Tibial nerve (tissue), 3 donors: ENCODE results near the gene KRTAP29-1.

Experiments used
- CTCF ChIP-seq, 5 experiments: fragments of 200-600 bp in 3 of 5; fragments of 450-650 bp in 2 of 5; sonication (generic) in 3 of 5; IDR thresholded peaks; one replicate each; pipeline ENCODE4 v1.5.1; 2016 to 2019; ENCODE audit warnings: antibody characterized with exemption in 5 of 5, mild to moderate bottlenecking in 3 of 5, moderate library complexity in 2 of 5
- POLR2A ChIP-seq, 2 donors: fragments of 450-650 bp; IDR thresholded peaks; one replicate each; pipeline ENCODE4 v1.6.1; 2017; ENCODE audit warnings: antibody characterized with exemption in 2 of 2, mild to moderate bottlenecking in 2 of 2, moderate library complexity in 2 of 2

- no peak for TF ChIP-seq POLR2A (IDR thresholded peaks at IDR 0.05)
- TF ChIP-seq CTCF (IDR thresholded peaks at IDR 0.05) = no peak
Observed at GRCh38 chr17:41308918-41309359, 6.3 kb upstream of the KRTAP29-1 start, which contains the start of gene KRTAP16-1.
